ENCODE measurements around the gene CDRT15. TPM values are rescaled to one million over a fixed set of nuclear protein-coding genes. Genes with fewer than 3 reads are reported as not detected.

The CDRT15 gene
- total RNA-seq, 4 donors from 2014 or later: not detected

- no peaks in the 10 kb centered on the region for H3K9me3 ChIP-seq
- no peaks in the 10 kb centered on the region for H3K27me3 ChIP-seq
- H3K36me3 ChIP-seq: peaks cover 0 to 9% of the 10 kb centered on the region in 2 donors
- no peak for TF ChIP-seq POLR2A (IDR thresholded peaks at IDR 0.05)
- TF ChIP-seq CTCF (IDR thresholded peaks at IDR 0.05 in 4 of 5, conservative IDR thresholded peaks at IDR 0.05 in 1 of 5): no peak
- DNase-seq (no peak), ATAC-seq (no peak)
- H3K4me1 ChIP-seq: peaks cover 25 to 35% of the 10 kb centered on the region in 2 donors
- H3K4me3 ChIP-seq: no peak overlapping the region
- intact Hi-C loops (cut with DNase I; ENCODE audit: low total_unique reads): loop anchor here (2.0 to 10.0 kb wide), 5 partner anchors 83 to 1287 kb away; partner anchors contain the start of gene HS3ST3B1
- peak overlapping the region in 3 of 4 donors; percentile 76 to 86 (median 85) for H3K27ac ChIP-seq
- in situ Hi-C loops (cut with MboI; ENCODE audit: low sequenced_read_pairs in 4 of 4): no loop called here
Measured at GRCh38 chr17:14207791-14208190, 28.9 kb downstream of the CDRT15 start.

DNA sequence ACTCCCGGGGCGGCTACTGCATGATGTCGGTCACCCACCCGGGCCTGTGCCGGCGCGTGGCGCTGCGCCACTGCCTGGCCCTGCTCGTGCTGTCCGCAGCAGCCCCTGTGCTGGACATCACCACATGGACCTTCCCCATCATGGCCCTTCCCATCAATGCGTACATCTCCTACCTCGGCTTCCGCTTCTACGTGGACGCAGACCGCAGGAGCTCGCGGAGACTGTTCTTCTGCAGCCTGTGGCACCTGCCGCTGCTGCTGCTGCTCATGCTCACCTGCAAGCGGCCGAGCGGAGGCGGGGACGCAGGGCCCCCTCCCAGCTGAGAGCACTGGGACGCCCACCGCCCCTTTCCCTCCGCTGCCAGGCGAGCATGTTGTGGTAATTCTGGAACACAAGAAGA is 29.8 kb downstream of the CDRT15 start:
- peaks cover 0 to 9% of the 10 kb centered on the region in 2 donors for H3K36me3 ChIP-seq
- intact Hi-C loops (cut with DNase I; ENCODE audit: low total_unique reads): loop anchor here (2.0 to 10.0 kb wide), 5 partner anchors 82 to 1288 kb away; partner anchors contain the start of gene HS3ST3B1

DNA sequence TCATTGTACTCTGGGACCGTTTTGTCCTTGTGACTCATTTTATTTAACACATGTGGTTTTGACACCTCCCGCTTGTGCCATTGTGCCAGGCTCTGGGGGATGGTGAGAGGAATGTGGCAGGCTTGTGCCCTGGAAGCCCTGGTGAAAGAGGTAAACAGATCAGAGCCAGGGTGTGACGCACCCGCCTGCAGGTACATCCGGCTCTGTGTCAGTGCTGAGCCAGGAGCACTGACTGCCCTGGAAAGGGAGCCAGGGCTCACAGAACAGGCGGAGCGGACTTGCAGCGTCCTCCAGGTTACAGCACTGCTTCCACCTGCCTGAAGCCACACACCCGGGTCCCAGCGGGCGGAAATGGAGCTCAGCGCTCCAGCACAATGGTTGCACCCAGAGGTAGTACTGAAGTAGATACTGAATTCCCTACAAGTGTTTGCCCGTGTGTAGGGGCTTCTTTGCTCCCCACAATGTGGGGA is 30.6 kb downstream of the CDRT15 start:
- H3K27ac ChIP-seq: peak overlapping the region; percentile 82 to 88 (median 84)
- peak; percentile 72 to 81 for ATAC-seq
- peaks cover 29 to 44% of the 10 kb centered on the region in 2 donors for H3K4me1 ChIP-seq
- no peaks in the 10 kb centered on the region for H3K27me3 ChIP-seq
- DNase-seq: peak; percentile 94 to 97
- in situ Hi-C loops (cut with MboI; ENCODE audit: low sequenced_read_pairs in 4 of 4): no loop called here
- TF ChIP-seq CTCF (IDR thresholded peaks at IDR 0.05 in 4 of 5, conservative IDR thresholded peaks at IDR 0.05 in 1 of 5): no peak
- TF ChIP-seq POLR2A (IDR thresholded peaks at IDR 0.05): peak; percentile 25 to 40
- peaks cover 0 to 9% of the 10 kb centered on the region in 2 donors for H3K36me3 ChIP-seq
- no peaks in the 10 kb centered on the region for H3K9me3 ChIP-seq
- intact Hi-C loops (cut with DNase I; ENCODE audit: low total_unique reads): loop anchor here (2.0 to 10.0 kb wide), 5 partner anchors 81 to 1289 kb away; partner anchors contain the start of gene HS3ST3B1
- H3K4me3 ChIP-seq: no peak overlapping the region

More for the DNA sequence above, 29.8 kb downstream of the CDRT15 start:
- Histone ChIP-seq H3K4me1 (peaks cover 29 to 39% of the 10 kb centered on the region in 2 donors), H3K27me3 (no peaks in the 10 kb centered on the region), H3K27ac (peak overlapping the region; percentile 65 to 88 (median 84)), H3K4me3 (no peak overlapping the region), H3K9me3 (no peaks in the 10 kb centered on the region)
- DNase-seq (no peak), ATAC-seq (no peak)
- TF ChIP-seq CTCF (IDR thresholded peaks at IDR 0.05 in 4 of 5, conservative IDR thresholded peaks at IDR 0.05 in 1 of 5) (no peak), POLR2A (IDR thresholded peaks at IDR 0.05) (no peak)
- in situ Hi-C loops (cut with MboI; ENCODE audit: low sequenced_read_pairs in 4 of 4): no loop called here

- intact Hi-C loops (cut with DNase I; ENCODE audit: low total_unique reads): loop anchor here (10.0 kb wide), 3 partner anchors 431 to 1289 kb away; no protein-coding TSS in a partner anchor
Measured at GRCh38 chr17:14205380-14205779, 31.3 kb downstream of the CDRT15 start.

More at GRCh38 chr17:14205380-14205779, 31.3 kb downstream of the CDRT15 start:
- no peak for TF ChIP-seq CTCF (IDR thresholded peaks at IDR 0.05 in 4 of 5, conservative IDR thresholded peaks at IDR 0.05 in 1 of 5)
- in situ Hi-C loops (cut with MboI; ENCODE audit: low sequenced_read_pairs in 4 of 4): no loop called here
- no peak overlapping the region for H3K4me3 ChIP-seq
- ATAC-seq (no peak), DNase-seq (peak in 1 of 2 donors; percentile 22)
- no peaks in the 10 kb centered on the region for H3K9me3 ChIP-seq
- peaks cover 29 to 45% of the 10 kb centered on the region in 2 donors for H3K4me1 ChIP-seq
- peak overlapping the region; percentile 76 to 88 (median 84) for H3K27ac ChIP-seq
- H3K36me3 ChIP-seq: peaks cover 0 to 9% of the 10 kb centered on the region in 2 donors
- no peaks in the 10 kb centered on the region for H3K27me3 ChIP-seq

Data from gastrocnemius medialis (tissue), 4 donors.